ENCODE measurements around the gene DUSP3. TPM values are rescaled to one million over a fixed set of nuclear protein-coding genes. Genes with fewer than 3 reads are reported as not detected.

DUSP3 gene
- polyA plus RNA-seq, 10 donors = 54.8 to 103 (median 63.9) TPM

GRCh38 chr17:43770957-43771356 lies 7.8 kb downstream of the DUSP3 start:
- no peak for DNase-seq

DNA sequence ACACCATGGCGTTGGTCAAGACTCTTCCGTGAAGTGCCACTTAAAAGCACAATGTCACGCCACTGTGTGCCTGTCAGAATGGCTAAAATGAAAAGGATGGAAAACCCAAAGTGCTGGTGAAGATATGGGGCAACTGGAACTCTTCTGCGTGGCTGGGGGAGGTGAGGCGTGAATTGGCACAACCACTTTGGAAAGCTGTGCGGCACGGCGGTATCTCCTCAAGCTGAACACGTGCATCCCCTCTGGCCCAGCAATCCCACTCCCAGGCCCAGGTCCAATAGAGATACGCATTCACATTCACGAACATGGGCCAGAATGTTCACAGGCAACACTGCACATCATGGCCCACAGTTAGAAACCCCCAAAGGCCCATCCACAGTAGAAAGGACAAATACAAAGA lies 8.9 kb downstream of the DUSP3 start:
- no peak for DNase-seq

GRCh38 chr17:43769426-43769825 lies 9.4 kb downstream of the DUSP3 start:
- DNase-seq = no peak

GRCh38 chr17:43768943-43769342 lies 9.8 kb downstream of the DUSP3 start:
- no peak for DNase-seq

DNA sequence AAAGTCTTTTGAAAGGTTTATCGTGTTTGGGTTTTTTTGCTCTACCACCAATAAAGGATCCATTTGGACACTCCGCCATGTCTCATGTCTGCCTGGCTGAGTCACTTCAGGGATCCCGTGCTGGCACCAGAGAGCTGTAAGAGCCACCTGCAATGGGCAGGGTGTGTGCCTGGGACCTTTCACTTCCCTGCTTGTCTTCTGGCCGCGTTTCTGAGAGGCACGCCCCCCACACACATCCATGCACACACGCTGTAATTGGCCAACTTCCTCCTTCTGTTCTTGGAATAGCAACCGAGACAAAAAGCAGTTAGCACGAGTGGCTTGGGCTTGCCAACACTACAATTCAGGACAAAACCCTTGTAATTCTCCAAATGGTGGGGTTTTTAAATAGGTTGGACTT lies 10.4 kb downstream of the DUSP3 start:
- peak in 2 of 3 donors; percentile 33 to 52 for DNase-seq

DNA sequence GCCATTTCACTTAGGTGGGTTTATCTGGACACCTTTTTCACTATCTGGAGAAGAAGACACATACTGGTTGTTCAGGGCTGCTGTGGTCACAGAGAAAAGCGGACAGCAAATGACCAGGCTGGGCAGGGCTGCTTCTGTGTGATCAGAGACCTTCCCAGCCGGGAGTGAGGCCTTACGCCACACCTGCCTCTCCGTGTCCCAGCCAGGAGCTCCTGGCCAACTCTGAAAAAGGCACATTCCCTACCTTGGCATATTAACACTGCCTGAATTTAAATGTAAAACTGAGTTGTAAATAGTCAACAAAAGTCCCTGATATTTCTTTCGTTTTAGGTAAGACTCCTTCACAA lies 11.1 kb downstream of the DUSP3 start:
- no peak for DNase-seq

DNA sequence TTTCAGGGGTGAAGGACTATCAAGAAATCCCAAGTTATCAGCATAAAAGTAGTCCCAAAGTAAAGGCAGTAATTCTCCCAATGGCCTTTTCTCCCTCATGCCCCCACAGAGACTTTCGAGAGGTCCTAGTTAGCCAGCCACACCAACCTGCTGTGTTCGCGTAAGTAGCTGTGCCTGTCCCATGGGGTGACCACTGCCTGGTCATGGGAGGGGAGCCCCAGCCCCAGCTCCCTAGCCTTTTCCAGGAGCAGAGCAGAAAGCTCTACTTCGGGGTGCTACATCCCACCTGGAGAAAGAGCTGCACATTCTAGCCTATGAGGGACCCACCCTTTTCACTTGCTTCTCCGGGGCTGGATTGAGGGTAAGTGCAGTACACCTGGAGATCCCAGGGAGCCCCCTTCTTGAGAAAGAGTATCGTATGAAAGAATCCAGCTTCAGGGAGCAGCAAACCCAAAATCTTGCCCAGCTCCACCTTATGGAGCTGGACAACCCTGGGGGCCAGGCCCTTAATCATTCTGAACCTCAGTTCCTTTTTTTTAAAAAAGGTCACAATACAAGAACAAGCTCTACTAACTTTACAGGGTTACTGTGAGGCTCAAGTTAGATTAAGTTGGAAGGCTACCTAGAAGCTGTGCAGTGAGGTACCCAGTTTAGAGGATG lies 11.6 kb downstream of the DUSP3 start:
- DNase-seq = no peak

DNA sequence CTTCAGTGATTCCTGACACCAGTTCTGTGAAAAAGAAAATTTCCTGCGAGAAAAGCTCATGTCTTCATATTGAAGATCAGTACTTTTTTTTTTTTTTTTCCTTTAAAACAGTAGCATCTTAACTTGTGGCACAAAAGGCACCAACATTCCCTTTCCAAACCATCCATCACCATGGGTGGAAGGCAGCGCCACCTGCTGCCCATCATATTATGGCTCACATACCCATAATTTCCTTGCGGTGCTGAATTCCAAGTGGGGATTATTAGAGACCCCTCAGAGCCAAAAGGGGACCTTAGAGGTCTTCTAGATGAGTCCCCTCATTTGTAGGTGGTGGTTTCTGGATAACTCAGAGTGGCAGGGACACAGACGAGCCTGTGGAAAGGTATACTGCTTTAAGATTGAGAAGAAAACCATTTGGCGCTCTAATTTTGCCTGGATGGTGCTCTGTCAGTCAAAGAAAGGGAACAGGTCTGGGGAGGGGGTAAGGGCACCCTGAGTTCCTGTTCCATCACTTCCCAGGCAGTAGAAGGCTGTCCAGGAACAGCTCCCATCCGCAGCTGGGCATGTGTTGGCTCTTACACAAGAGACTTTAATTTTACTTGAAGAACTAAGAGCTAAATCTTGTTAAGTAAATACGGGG lies 12.2 kb downstream of the DUSP3 start:
- DNase-seq = peak in 2 of 3 donors; percentile 38 to 59

- peak; percentile 88 to 94 (median 91) for DNase-seq
These were observed 18.4 kb downstream of the DUSP3 start for GRCh38 chr17:43760254-43760852.

DNA sequence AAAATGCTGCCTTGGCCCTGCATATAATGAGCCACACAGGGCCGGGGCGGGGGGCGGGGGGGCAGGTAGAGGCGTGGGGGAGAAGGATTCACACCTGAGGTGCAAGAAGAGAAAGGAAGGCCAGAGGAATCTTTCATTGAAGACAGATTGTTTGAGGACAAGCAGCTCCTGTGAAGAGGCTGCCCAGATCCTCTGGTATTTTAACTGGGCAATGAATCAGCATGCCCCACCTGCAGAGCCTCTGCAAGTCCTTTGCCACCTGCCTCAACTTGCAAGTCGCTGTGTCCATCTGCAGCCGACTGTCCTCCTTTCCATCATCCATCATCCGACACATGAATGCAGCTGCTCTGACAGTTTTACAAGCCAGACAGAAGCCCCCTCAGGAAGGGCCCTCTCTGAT lies 18.9 kb downstream of the DUSP3 start:
- DNase-seq = no peak

GRCh38 chr17:43758497-43759174 lies 20.1 kb downstream of the DUSP3 start, which contains the start of gene SOST:
Gene SOST (minus strand): TSS chr17:43758791. CDS start chr17:43758741, 50 bp downstream.
- DNase-seq = no peak

DNA sequence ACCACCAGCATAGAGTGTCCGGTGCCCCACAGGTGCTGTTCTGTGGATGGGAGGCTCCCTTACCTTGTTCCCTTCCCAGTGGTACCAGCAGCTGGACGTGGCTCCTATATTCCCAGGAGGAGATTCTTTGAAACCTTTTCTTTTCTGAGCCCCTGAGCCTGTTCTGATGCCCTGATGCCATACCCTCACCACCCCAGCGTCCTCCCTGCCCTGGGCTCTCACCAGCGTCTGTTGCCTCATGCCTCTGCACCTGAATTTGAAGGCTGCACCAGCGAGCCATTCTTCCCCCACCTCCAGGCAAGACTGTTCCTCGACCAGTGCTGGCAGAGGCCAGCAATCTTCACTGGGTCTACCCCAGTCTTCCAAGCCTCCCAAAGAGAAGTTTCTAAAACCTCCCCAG lies 20.7 kb downstream of the DUSP3 start:
- DNase-seq = no peak

- DNase-seq = no peak
These were observed 21.6 kb downstream of the DUSP3 start for GRCh38 chr17:43757171-43757660.

DNA sequence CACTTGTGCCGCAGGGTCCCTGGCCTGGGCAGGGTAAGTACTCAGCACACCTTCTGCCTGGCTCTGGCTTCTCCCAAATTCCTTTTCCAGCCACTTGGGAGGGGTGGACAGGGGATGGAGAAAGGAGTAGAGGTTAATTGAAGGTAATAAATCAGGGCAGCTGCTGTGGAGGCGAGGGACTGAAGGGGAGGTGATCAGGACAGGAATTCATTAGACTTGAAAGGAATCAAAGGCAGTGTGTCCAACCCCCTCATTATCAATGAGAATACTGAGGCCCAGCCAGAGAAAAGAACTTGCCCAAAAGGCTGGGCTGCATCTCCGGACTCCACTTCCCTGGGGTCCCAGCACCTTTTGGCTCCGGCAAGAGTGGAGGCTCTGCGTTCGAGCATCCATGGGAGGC lies 22.6 kb downstream of the DUSP3 start:
- no peak for DNase-seq

GRCh38 chr17:43755389-43755875 lies 23.3 kb downstream of the DUSP3 start:
- DNase-seq = peak in 2 of 3 donors; percentile 25 to 66

DNA sequence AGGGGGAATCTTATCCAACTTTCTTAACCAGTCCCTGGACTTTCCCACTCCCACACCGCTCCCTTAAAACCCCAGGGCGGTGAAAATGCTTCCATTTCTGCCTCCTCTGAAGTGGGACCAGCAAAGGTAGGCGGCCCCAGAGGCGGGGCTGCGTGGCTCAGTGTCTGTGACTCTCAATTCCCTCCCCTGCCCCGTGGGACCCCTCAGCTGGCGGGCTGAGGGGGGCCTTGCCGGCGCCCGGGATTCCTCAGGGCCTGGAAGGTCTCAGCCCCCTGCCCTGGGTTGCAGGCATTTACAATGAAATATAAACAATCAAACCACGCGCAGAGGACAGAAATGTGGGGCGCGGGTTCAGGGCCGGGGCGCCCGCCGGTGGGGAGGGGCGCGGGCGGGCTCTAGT lies 23.8 kb downstream of the DUSP3 start:
- no peak for DNase-seq

DNA sequence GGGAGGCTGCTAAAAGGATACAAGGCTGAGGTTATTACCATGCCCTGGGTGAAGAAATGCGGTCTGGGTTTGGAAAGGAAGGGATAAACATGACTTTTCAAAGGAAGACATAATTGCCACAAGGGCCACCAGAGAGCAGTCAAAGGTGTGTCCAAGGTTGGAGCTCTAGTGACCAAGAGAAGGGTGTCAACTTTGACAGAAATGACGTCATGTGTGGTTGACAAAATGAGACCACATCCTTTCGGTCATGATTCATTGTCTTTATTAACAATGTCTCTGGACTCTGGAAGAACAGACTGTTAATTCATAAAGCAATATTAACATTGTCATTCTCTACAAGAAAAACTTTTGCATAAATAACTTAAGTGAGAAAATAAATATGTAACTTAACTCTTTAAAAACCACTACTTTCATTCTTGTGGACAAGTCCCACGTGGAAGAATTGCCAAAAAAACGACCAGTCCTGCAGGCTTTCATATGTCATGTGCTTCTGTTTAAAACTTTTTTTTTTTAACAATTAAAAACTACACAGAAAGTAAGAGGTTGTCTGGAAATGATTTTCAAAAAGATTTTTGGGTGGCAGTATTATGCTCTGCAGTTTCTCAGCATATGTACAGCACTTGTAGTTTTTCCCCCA lies 25.2 kb downstream of the DUSP3 start:
- DNase-seq = no peak

GRCh38 chr17:43750153-43750552 lies 28.6 kb downstream of the DUSP3 start:
- DNase-seq = no peak

DNA sequence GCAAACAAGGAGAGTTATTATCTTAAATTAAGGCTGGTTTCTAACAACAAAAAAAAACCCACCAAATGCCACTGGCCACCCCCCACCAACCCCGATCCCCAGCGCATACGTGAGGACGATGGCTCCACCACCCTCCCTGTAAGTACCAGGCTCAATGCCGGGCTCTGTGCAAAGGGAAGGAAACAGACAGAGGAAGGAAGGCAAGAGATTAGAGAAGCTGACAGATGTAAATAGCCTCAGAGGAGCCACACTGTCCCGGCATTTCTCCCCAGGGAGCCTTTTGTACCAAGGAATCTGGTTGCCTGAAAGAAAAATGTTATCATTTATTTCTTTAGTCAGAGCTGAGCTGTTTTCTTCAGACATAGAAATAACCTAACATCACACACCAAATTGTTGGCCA lies 33.2 kb downstream of the DUSP3 start:
- DNase-seq = no peak

DNA sequence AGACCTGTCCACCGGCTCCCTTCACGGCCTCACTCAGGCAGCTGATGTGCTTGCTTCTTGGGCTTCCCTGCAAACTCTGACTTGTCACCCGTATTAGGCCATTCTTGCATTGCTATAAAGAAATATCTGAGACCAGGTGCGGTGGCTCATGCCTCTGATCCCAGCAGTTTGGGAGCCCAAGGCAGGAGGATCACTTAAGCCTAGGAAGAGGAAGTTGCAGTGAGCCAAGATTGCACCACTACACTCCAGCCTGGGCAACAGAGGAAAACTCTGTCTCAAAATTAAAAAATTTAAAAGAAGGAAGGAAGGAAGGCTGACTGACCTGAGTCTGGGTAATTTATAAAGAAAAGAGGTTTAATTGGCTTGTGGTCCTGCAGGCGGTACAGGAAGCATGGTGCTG lies 37.1 kb downstream of the DUSP3 start:
- DNase-seq = no peak

- no peak for DNase-seq
These were observed 38.2 kb downstream of the DUSP3 start for GRCh38 chr17:43740541-43740940.

DNA sequence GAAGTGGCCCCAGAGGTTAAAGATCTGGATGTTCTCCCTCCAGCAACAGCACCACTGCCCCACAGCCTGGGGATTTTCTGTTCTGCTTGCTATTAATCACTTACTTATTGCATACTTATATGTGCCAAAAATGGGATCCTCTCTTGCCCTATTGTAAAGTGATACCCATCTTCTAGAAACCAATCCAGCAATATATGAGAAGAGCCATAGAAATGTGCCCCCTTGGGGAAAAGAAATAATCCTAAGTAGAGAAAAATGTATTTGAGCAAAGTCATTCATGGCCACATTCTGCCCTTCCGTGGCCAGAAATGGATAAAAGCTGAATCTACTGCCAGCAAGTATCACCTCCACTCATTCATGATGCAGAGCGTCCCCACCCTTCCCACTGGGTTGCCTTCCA lies 41.1 kb downstream of the DUSP3 start:
- DNase-seq = no peak

Data from muscle of back (tissue), 11 donors.